Smooth muscle cell (in vitro differentiated cells): ENCODE results near the gene IRX6. TPM values are rescaled to one million over a fixed set of nuclear protein-coding genes. Genes with fewer than 3 reads are reported as not detected.

Experiments used
- DNase-seq: peaks from one replicate; lab custom pipeline; 2025; ENCODE audit not compliant: unreplicated experiment; lab: John Stamatoyannopoulos, UW
- H2AFZ ChIP-seq: fragments of 200-600 bp; sonication (generic); 2 replicates; pipeline ENCODE4 v1.6.0; 2016; ENCODE audit warnings: antibody characterized with exemption, low read depth, mild to moderate bottlenecking
- H3F3A ChIP-seq: fragments of 200-600 bp; sonication (generic); 2 replicates; pipeline ENCODE4 v1.6.0; 2017; ENCODE audit warnings: antibody characterized with exemption, low read depth
- H3K27ac ChIP-seq: fragments of 200-600 bp; sonication (generic); 2 replicates; pipeline ENCODE4 v1.5.1; 2016; ENCODE audit warnings: low read depth, mild to moderate bottlenecking
- H3K27me3 ChIP-seq: fragments of 200-600 bp; sonication (generic); 2 replicates; pipeline ENCODE4 v1.6.1; 2016; ENCODE audit warnings: low read depth, mild to moderate bottlenecking
- H3K36me3 ChIP-seq: fragments of 200-600 bp; sonication (generic); 2 replicates; pipeline ENCODE4 v1.5.1; 2016; ENCODE audit warnings: low read depth
- H3K4me1 ChIP-seq: fragments of 200-600 bp; sonication (generic); 2 replicates; pipeline ENCODE4 v1.5.1; 2016; ENCODE audit warnings: low read depth
- H3K4me2 ChIP-seq: fragments of 200-600 bp; sonication (generic); 2 replicates; pipeline ENCODE4 v1.6.0; 2016; ENCODE audit warnings: mild to moderate bottlenecking
- H3K4me3 ChIP-seq: fragments of 200-600 bp; sonication (generic); 2 replicates; pipeline ENCODE4 v1.5.1; 2016; ENCODE audit warnings: mild to moderate bottlenecking
- H3K79me2 ChIP-seq: fragments of 200-600 bp; sonication (generic); 2 replicates; pipeline ENCODE4 v1.6.0; 2016; ENCODE audit warnings: low read depth, mild to moderate bottlenecking
- H3K9ac ChIP-seq: fragments of 200-600 bp; sonication (generic); 2 replicates; pipeline ENCODE4 v1.6.0; 2016; ENCODE audit warnings: low read depth
- H3K9me3 ChIP-seq: fragments of 200-600 bp; sonication (generic); replicated peaks from 2 replicates; pipeline ENCODE4 v1.5.1; 2016; ENCODE audit warnings: low read depth
- H4K20me1 ChIP-seq: fragments of 200-600 bp; sonication (generic); 2 replicates; pipeline ENCODE4 v1.6.0; 2016; ENCODE audit warnings: low read depth
- WGBS: methylation state at CpG from one replicate; pipeline ENCODE4 v1.1.7; 2016; ENCODE audit warnings: low lambda C conversion rate; 5-methylcytosine and 5-hydroxymethylcytosine counted together
- polyA plus RNA-seq: library from polyadenylated mRNA; unstranded; fragments of >200 nt; fragmentation: Nextera tagmentation; extraction: Ambion mirVana; gene quantifications from 2 replicates; pipeline ENCODE4 v1.2.1, GENCODE V29; 2016
- total RNA-seq: library from RNA; depleted of rRNA; stranded (reverse); fragments of >200 nt; gene quantifications from 2 replicates; pipeline ENCODE4 v1.2.3, GENCODE V29; 2014
- TF ChIP-seq, protein P1 (sequence below): fragments of 200-600 bp; sonication (generic); IDR thresholded peaks from 2 replicates; pipeline ENCODE4 v1.5.1; 2017; ENCODE audit warnings: borderline replicate concordance, mild to moderate bottlenecking, antibody characterized with exemption; ENCODE audit not compliant: insufficient read depth, poor library complexity, severe bottlenecking

Gene IRX6
- total and polyA plus RNA-seq, 2 experiments from 2014 or later = not detected

DNA sequence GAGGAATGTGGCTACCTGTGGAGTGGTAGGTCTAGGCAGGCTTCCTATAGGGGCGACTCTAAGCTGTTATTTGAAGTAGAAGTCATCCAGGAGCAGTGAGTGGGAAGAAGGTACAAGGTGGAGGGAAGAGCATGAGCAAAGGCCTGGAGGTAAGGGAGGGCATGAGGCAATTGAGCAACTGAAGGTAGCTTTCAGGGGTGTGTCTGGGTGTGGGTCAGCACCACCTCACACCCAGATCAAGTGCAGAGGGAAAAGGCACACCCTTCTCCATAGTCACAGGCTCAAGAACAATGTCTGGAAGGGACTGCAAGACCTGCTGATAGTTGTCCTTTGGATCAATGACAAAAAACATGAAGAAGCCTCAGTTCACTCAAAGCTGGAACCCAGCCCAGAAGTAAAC lies 46.5 kb upstream of the IRX6 start:
- WGBS = 70% methylated on average over 1 of the region's 1 CpG
- TF ChIP-seq, protein P1, sequence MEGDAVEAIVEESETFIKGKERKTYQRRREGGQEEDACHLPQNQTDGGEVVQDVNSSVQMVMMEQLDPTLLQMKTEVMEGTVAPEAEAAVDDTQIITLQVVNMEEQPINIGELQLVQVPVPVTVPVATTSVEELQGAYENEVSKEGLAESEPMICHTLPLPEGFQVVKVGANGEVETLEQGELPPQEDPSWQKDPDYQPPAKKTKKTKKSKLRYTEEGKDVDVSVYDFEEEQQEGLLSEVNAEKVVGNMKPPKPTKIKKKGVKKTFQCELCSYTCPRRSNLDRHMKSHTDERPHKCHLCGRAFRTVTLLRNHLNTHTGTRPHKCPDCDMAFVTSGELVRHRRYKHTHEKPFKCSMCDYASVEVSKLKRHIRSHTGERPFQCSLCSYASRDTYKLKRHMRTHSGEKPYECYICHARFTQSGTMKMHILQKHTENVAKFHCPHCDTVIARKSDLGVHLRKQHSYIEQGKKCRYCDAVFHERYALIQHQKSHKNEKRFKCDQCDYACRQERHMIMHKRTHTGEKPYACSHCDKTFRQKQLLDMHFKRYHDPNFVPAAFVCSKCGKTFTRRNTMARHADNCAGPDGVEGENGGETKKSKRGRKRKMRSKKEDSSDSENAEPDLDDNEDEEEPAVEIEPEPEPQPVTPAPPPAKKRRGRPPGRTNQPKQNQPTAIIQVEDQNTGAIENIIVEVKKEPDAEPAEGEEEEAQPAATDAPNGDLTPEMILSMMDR = no peak
- Histone ChIP-seq H3F3A (no peaks in the 10 kb centered on the region), H3K9me3 (no peaks in the 10 kb centered on the region), H3K27ac (no peak overlapping the region), H4K20me1 (no peaks in the 10 kb centered on the region), H2AFZ (no peak overlapping the region), H3K79me2 (no peaks in the 10 kb centered on the region), H3K4me1 (no peaks in the 10 kb centered on the region), H3K4me2 (no peak overlapping the region), H3K9ac (no peak overlapping the region), H3K36me3 (no peaks in the 10 kb centered on the region), H3K4me3 (no peak overlapping the region), H3K27me3 (peaks cover 26% of the 10 kb centered on the region)
- no peak for DNase-seq

- 92% methylated on average over 6 of the region's 6 CpGs for WGBS
- no peak overlapping the region for H3K27ac ChIP-seq
- DNase-seq = no peak
- no peak overlapping the region for H3K4me3 ChIP-seq
- no peak overlapping the region for H3K4me2 ChIP-seq
- no peaks in the 10 kb centered on the region for H3K36me3 ChIP-seq
- no peaks in the 10 kb centered on the region for H3F3A ChIP-seq
- no peaks in the 10 kb centered on the region for H4K20me1 ChIP-seq
- no peaks in the 10 kb centered on the region for H3K4me1 ChIP-seq
- H3K9ac ChIP-seq = no peak overlapping the region
- no peak overlapping the region for H2AFZ ChIP-seq
- TF ChIP-seq, protein P1 = no peak
- no peaks in the 10 kb centered on the region for H3K79me2 ChIP-seq
- no peaks in the 10 kb centered on the region for H3K9me3 ChIP-seq
- peaks cover 21% of the 10 kb centered on the region for H3K27me3 ChIP-seq
Observed at GRCh38 chr16:55279598-55279997, 44.4 kb upstream of the IRX6 start.

DNA sequence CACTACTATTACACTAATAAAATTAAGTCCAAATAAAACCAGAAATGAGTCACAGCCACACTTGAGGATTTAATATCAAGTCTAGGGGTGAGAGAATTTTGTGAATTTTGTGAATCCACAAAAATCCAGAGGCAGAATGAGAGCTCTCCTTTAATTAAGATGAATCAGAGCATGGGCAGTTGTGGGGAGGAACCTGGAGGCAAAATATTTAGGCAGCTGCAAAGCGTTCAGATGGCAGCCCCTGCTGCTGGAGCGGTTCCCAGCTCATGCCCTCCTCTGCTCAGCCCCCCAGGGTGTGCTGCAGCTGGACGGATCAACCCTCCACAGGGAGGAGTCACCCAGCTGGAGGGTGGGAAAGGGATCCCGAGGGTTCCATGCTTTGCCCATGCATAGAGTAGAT lies 43.4 kb upstream of the IRX6 start:
- no peaks in the 10 kb centered on the region for H3K4me1 ChIP-seq
- H3K9ac ChIP-seq = no peak overlapping the region
- H2AFZ ChIP-seq = no peak overlapping the region
- no peak overlapping the region for H3K4me3 ChIP-seq
- DNase-seq = no peak
- H3K79me2 ChIP-seq = no peaks in the 10 kb centered on the region
- H3K4me2 ChIP-seq = no peak overlapping the region
- H3F3A ChIP-seq = no peaks in the 10 kb centered on the region
- H3K27ac ChIP-seq = no peak overlapping the region
- no peaks in the 10 kb centered on the region for H4K20me1 ChIP-seq
- no peaks in the 10 kb centered on the region for H3K9me3 ChIP-seq
- H3K27me3 ChIP-seq = peaks cover 21% of the 10 kb centered on the region
- TF ChIP-seq, protein P1 = no peak
- 73% methylated on average over 4 of the region's 4 CpGs for WGBS
- no peaks in the 10 kb centered on the region for H3K36me3 ChIP-seq

DNA sequence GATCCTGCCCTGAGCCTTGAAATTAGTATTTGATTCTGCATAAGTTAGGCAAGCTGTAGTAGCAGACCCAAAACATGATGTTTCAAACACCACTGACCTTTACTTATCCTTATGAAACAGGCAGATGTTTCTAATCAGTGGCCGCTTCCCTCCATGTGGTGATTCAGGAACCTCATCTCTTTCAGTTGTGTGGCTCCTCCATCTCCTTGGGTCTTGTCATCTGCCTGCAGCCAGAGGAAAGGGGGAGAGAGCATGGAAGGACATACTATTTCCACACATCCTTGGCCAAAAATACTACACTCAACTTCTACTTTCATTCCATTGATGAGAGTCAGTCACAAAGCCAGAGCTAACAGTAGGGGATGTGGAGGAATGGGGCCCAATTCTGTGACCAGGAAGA lies 41.6 kb upstream of the IRX6 start:
- Histone ChIP-seq H3K9me3 (no peaks in the 10 kb centered on the region), H2AFZ (no peak overlapping the region), H3K27ac (no peak overlapping the region), H3K27me3 (peaks cover 21% of the 10 kb centered on the region), H4K20me1 (no peaks in the 10 kb centered on the region), H3K4me2 (no peak overlapping the region), H3K36me3 (no peaks in the 10 kb centered on the region), H3K4me3 (no peak overlapping the region), H3K4me1 (no peaks in the 10 kb centered on the region), H3K9ac (no peak overlapping the region), H3F3A (no peaks in the 10 kb centered on the region), H3K79me2 (no peaks in the 10 kb centered on the region)
- DNase-seq = no peak
- TF ChIP-seq, protein P1 = no peak
- WGBS = 50% methylated on average over 1 of the region's 1 CpG
